GM12891 (cell line): Measurements from ENCODE around the gene CARD9.
"Not testable (repeated sequence)": the region's sequence is repeated elsewhere in the genome, so short reads cannot be mapped to it uniquely, and the experiment has no call there.

Experiments
- POLR2A ChIP-seq: IDR thresholded peaks from 2 replicates; pipeline ENCODE4 v1.6.1; 2011; ENCODE audit warnings: low read depth, low read length, control low read depth
- POLR2AphosphoS5 ChIP-seq: IDR thresholded peaks from 2 replicates; pipeline ENCODE4 v1.6.1; 2011; ENCODE audit warnings: low read depth, low read length, control low read depth
- SPI1 ChIP-seq: IDR thresholded peaks from 2 replicates; pipeline ENCODE4 v1.6.1; 2011; ENCODE audit warnings: low read depth, low read length, control low read depth
- TAF1 ChIP-seq: IDR thresholded peaks from 2 replicates; pipeline ENCODE4 v1.6.1; 2011; ENCODE audit warnings: low read depth, low read length, control low read depth

DNA sequence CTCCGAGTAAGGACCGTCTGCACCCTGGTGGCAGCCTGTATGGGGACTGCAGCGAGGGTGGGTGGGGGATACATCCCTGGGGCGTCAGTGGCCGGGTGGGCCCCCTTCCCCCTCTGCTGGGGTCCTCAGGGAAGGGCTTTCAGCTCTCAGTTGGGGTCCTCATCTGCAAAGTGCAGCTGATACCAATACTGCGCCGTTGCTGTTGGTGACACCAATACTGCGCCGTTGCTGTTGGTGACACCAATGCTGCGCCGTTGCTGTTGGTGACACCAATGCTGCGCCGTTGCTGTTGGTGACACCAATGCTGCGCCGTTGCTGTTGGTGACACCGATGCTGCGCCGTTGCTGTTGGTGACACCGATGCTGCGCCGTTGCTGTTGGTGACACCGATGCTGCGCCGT is 21.6 kb downstream of the CARD9 start:
- TF ChIP-seq POLR2AphosphoS5, TAF1, SPI1, POLR2A: not testable (repeated sequence)
